Sigmoid colon (tissue), 7 donors: ENCODE data around the gene ATP8A1. TPM values are rescaled to one million over a fixed set of nuclear protein-coding genes. Genes with fewer than 3 reads are reported as not detected.

Experiments
- DNase-seq: peaks from one replicate; pipeline ENCODE4 v3.0.0-alpha.2; 2019
- H3K27ac ChIP-seq, 4 donors: fragments of 200-600 bp; sonication (generic); one replicate each; pipeline ENCODE4 v1.5.1; 2016 to 2019; ENCODE audit warnings: mild to moderate bottlenecking in 1 of 4
- H3K27me3 ChIP-seq, 3 donors: fragments of 200-600 bp; sonication (generic); one replicate each; pipeline ENCODE4 v1.5.1; 2019; ENCODE audit warnings: mild to moderate bottlenecking in 1 of 3
- H3K36me3 ChIP-seq, 4 donors: fragments of 200-600 bp; sonication (generic); one replicate each; pipeline ENCODE4 v1.5.1; 2016 to 2019
- H3K4me1 ChIP-seq, 4 donors: fragments of 200-600 bp; sonication (generic); one replicate each; pipeline ENCODE4 v1.5.1; 2017 to 2019
- H3K4me3 ChIP-seq, 4 donors: fragments of 200-600 bp; sonication (generic); one replicate each; pipeline ENCODE4 v1.5.1; 2017 to 2019; ENCODE audit warnings: mild to moderate bottlenecking in 2 of 4, moderate library complexity in 1 of 4
- H3K9me3 ChIP-seq, 4 donors: fragments of 200-600 bp in 3 of 4; sonication (generic) in 3 of 4; one replicate each; pipeline versions ENCODE4 v1.5.1 to v1.6.1; 2013 to 2019
- EP300 ChIP-seq, 4 donors: sonication (generic); formaldehyde crosslinking; IDR thresholded peaks; one replicate each; pipeline ENCODE4 v1.6.1; 2017; ENCODE audit warnings: antibody characterized with exemption in 4 of 4
- POLR2A ChIP-seq, 2 donors: fragments of 450-650 bp; IDR thresholded peaks; one replicate each; pipeline ENCODE4 v1.6.1; 2016; ENCODE audit warnings: antibody characterized with exemption in 2 of 2, mild to moderate bottlenecking in 2 of 2, moderate library complexity in 2 of 2
- POLR2AphosphoS5 ChIP-seq, 4 donors: sonication (generic); formaldehyde crosslinking; IDR thresholded peaks; one replicate each; pipeline ENCODE4 v1.6.1; 2017; ENCODE audit warnings: antibody characterized with exemption in 4 of 4
- WGBS, 2 donors: extraction: QIAGEN DNeasy Blood & Tissue Kit; methylation state at CpG; one replicate each; pipeline ENCODE4 v1.1.7; 2013; 5-methylcytosine and 5-hydroxymethylcytosine counted together
- intact Hi-C: fragments of 100-400 bp; cut with DNase I; formaldehyde crosslinking; loops from one replicate; pipeline ENCODE4 v1.15.1; 2023
- polyA plus RNA-seq, 3 donors: library from polyadenylated mRNA; stranded (reverse); fragments of 200-250 nt; gene quantifications; one replicate each; pipeline ENCODE4 v1.2.3, GENCODE V29; 2013
- total RNA-seq, 4 donors: library from RNA; depleted of rRNA; stranded (reverse); fragments of >200 nt; gene quantifications; one replicate each; pipeline ENCODE4 v1.1.0, GENCODE V29; 2016
- TF ChIP-seq, protein P1 (sequence below), 4 experiments: fragments of 450-650 bp in 3 of 4; fragments of 200-600 bp in 1 of 4; IDR thresholded peaks; one replicate each; pipeline ENCODE4 v1.5.1; 2016 to 2019; ENCODE audit warnings: antibody characterized with exemption in 4 of 4, mild to moderate bottlenecking in 3 of 4, moderate library complexity in 2 of 4
- donor health status: healthy with polysubstance abuse.
- donor health status: Bipolar disorder and iron deficiency.
- donor health status: healthy.

Gene ATP8A1
- total and polyA plus RNA-seq, 7 donors = 2.4 to 19.3 (median 14.5) TPM

DNA sequence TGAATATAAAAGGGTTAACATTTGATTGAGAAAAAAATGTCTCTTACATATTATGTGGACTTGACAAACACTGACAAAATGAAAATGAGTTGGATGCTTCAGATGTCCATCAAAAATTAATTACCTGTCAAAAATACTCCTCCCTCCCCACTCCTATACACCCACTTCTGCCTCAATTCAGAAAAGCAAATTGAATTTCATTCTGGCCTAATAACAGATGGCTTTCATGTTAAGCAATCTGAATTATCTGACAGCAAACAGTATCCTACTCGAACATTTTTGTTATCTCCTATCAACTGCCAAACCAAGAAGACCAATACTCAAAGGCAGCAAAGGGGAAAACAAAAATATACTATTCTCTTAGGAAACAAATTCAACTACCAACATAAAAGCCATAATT, 44.0 kb downstream of the ATP8A1 start:
- 34 to 72% methylated on average over 1 of the region's 1 CpG for WGBS, 2 donors

DNA sequence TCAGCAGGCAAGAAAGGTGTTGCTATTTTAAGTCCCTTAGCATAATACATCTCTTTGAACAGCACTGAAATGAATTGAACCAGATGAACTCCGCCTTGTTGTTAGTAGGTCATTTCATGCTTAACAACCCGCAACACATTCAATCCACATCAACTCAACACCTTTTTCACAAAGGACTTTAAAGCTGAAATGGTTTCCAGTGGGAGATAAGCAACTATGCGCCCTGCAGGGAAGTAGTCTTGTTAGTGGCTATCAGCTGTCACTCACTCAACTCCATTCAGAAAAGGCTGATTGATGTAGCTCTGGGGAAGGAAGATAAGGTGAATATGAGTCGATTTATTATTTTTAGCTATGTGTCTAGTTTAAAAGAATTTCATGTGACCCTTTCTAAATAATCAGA, 46.0 kb downstream of the ATP8A1 start:
- H3K27ac ChIP-seq = no peak overlapping the region

More for the DNA sequence above, 44.0 kb downstream of the ATP8A1 start:
- intact Hi-C loops = no loop called here
- no peak overlapping the region for H3K4me3 ChIP-seq
- H3K36me3 ChIP-seq = no peaks in the 10 kb centered on the region
- DNase-seq = no peak
- no peak for TF ChIP-seq POLR2AphosphoS5 (IDR thresholded peaks at IDR 0.05)
- TF ChIP-seq EP300 (IDR thresholded peaks at IDR 0.05) = no peak
- no peak for TF ChIP-seq POLR2A (IDR thresholded peaks at IDR 0.05)
- TF ChIP-seq, protein P1, sequence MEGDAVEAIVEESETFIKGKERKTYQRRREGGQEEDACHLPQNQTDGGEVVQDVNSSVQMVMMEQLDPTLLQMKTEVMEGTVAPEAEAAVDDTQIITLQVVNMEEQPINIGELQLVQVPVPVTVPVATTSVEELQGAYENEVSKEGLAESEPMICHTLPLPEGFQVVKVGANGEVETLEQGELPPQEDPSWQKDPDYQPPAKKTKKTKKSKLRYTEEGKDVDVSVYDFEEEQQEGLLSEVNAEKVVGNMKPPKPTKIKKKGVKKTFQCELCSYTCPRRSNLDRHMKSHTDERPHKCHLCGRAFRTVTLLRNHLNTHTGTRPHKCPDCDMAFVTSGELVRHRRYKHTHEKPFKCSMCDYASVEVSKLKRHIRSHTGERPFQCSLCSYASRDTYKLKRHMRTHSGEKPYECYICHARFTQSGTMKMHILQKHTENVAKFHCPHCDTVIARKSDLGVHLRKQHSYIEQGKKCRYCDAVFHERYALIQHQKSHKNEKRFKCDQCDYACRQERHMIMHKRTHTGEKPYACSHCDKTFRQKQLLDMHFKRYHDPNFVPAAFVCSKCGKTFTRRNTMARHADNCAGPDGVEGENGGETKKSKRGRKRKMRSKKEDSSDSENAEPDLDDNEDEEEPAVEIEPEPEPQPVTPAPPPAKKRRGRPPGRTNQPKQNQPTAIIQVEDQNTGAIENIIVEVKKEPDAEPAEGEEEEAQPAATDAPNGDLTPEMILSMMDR (IDR thresholded peaks at IDR 0.05) = no peak
- no peak overlapping the region for H3K27ac ChIP-seq
- H3K4me1 ChIP-seq = no peaks in the 10 kb centered on the region
- H3K27me3 ChIP-seq = no peaks in the 10 kb centered on the region
- H3K9me3 ChIP-seq = no peaks in the 10 kb centered on the region

GRCh38 chr4:42609051-42609450, 47.9 kb downstream of the ATP8A1 start:
- H3K4me1 ChIP-seq = no peaks in the 10 kb centered on the region
- H3K27me3 ChIP-seq = no peaks in the 10 kb centered on the region
- WGBS, 2 donors = 95 to 96% methylated on average over 4 of the region's 4 CpGs
- TF ChIP-seq, protein P1 (IDR thresholded peaks at IDR 0.05) = no peak
- no peak for TF ChIP-seq POLR2AphosphoS5 (IDR thresholded peaks at IDR 0.05)
- TF ChIP-seq EP300 (IDR thresholded peaks at IDR 0.05) = no peak
- TF ChIP-seq POLR2A (IDR thresholded peaks at IDR 0.05) = no peak
- no peak overlapping the region for H3K4me3 ChIP-seq
- intact Hi-C loops = no loop called here
- no peak overlapping the region for H3K27ac ChIP-seq
- no peaks in the 10 kb centered on the region for H3K36me3 ChIP-seq
- no peak for DNase-seq
- H3K9me3 ChIP-seq = no peaks in the 10 kb centered on the region

More for the DNA sequence above, 46.0 kb downstream of the ATP8A1 start:
- no peaks in the 10 kb centered on the region for H3K9me3 ChIP-seq
- intact Hi-C loops = no loop called here
- DNase-seq = no peak
- 94 to 95% methylated on average over 4 of the region's 4 CpGs for WGBS, 2 donors
- H3K4me1 ChIP-seq = no peaks in the 10 kb centered on the region
- no peaks in the 10 kb centered on the region for H3K27me3 ChIP-seq
- TF ChIP-seq POLR2AphosphoS5 (IDR thresholded peaks at IDR 0.05) (no peak), POLR2A (IDR thresholded peaks at IDR 0.05) (no peak), EP300 (IDR thresholded peaks at IDR 0.05) (no peak)
- TF ChIP-seq, protein P1 (IDR thresholded peaks at IDR 0.05) = no peak
- no peaks in the 10 kb centered on the region for H3K36me3 ChIP-seq
- no peak overlapping the region for H3K4me3 ChIP-seq

GRCh38 chr4:42608551-42608950, 48.4 kb downstream of the ATP8A1 start:
- intact Hi-C loops = no loop called here
- no peaks in the 10 kb centered on the region for H3K4me1 ChIP-seq
- no peaks in the 10 kb centered on the region for H3K27me3 ChIP-seq
- TF ChIP-seq EP300 (IDR thresholded peaks at IDR 0.05) (no peak), POLR2A (IDR thresholded peaks at IDR 0.05) (no peak), POLR2AphosphoS5 (IDR thresholded peaks at IDR 0.05) (no peak)
- TF ChIP-seq, protein P1 (IDR thresholded peaks at IDR 0.05) = no peak
- H3K9me3 ChIP-seq = no peaks in the 10 kb centered on the region
- no peaks in the 10 kb centered on the region for H3K36me3 ChIP-seq
- WGBS, 2 donors = 91 to 95% methylated on average over 2 to 3 of the region's 3 CpGs
- H3K27ac ChIP-seq = no peak overlapping the region
- no peak overlapping the region for H3K4me3 ChIP-seq
- no peak for DNase-seq
